ENCODE data around the gene COL6A5.

Gene COL6A5

DNA sequence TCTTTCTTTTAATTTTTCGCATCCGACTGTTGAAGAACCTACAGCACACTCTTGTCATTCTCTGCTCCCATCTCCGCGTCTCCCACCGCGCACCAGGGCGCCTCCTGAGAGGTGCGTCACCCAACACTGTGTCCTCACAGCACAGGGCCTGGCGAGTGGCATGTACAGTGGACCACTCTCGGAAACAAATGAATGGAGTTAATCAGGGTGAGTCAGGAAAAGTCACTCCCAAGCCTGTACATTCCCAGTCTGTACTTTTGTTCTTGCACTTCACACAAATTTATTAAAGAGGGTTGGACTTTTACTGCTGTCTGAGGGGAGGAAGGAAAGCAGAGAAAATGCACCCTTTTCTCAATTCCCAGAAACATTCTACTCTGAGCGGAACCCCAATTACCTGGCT, 172.1 kb downstream of the COL6A5 start:
- no peak for DNase-seq

DNA sequence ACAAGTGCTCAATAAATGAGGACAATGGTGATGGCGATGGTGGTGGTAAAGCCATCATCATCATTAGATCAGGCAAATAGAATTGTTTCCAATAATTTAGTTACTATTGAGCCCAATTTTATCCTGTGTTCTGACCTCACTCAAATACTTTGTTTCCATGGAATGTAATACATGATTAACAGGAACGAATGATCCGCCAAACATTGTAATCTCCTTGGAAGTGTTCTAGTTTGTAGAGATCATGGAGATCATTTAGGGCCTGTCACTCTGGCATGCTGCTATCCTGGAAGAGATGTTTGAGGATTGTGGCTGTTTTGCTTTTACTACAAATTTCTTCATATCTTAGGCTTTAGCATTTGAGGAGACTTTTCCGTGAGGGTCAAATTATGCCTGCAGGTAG, 174.3 kb downstream of the COL6A5 start:
- DNase-seq, result no peak

GRCh38 chr3:130522399-130522798, 176.9 kb downstream of the COL6A5 start:
- DNase-seq, result no peak

GRCh38 chr3:130527426-130527825, 182.0 kb downstream of the COL6A5 start:
- DNase-seq, result no peak

DNA sequence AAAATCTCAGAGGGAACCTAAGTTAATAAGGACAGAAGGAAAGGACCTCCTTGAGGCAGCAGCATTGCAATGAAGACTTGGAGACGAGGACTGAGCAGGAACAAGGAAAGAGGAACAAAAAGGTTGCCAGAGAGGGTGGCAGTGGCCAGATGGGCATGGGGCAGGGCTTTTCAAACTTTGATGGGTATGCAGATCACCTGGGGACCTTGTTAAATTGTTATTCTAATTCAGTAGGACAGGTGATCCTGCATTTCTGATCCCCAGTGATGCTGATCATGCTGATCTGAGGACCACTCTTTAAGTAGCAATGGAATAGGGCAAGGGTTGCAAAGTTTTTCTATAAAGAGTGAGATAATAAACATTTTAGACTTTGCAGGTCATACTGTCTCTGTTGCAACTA, 182.6 kb downstream of the COL6A5 start:
- no peak for DNase-seq

GRCh38 chr3:130529486-130530215, 184.2 kb downstream of the COL6A5 start:
- DNase-seq, result no peak

GRCh38 chr3:130533247-130533646, 187.8 kb downstream of the COL6A5 start:
- DNase-seq, result no peak
